GM19372 (cell line): ENCODE measurements around the gene PTPDC1.

ENCODE experiments used
- ATAC-seq: cut with Tn5 transposase; IDR thresholded peaks from one replicate; pipeline ENCODE4 v1.9.1; 2021; ENCODE audit warnings: mild to moderate bottlenecking, low read depth, moderate library complexity; ENCODE audit not compliant: unreplicated experiment

The PTPDC1 gene

DNA sequence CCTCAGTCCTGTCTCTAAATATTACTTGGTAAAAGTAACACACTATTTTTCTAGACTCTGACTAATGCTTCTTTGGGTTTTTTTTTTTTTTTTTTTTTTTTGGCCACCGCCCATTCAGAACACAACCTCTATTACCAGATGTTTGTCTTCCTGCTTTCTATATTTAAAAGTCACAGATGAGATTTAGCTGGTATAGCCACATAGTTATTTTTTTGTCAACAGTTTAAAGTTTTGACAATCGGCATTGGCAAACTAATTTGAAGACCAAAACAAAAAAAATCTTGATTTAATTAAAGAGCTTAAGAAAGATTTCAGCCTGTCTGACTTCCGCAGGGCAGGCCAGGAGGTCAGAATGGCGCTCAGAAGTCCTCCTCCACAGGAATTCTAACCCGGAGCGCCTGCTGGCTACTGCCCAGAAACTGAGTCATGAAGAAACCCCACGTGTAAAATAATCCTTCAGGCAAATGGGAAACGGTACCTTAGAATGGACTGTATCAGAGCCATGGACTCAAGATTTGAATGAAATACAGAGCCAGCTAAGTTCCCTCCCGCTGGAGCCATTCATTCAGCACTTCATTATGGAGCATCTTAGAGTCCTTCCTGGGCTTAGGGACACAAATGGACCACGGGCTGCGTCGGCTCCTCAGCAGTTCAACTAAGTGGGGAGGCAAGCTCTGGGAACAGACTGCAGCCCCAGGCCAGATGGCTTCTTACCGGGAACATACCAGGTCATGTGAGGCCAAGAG lies 55.6 kb downstream of the PTPDC1 start:
- ATAC-seq: no peak

DNA sequence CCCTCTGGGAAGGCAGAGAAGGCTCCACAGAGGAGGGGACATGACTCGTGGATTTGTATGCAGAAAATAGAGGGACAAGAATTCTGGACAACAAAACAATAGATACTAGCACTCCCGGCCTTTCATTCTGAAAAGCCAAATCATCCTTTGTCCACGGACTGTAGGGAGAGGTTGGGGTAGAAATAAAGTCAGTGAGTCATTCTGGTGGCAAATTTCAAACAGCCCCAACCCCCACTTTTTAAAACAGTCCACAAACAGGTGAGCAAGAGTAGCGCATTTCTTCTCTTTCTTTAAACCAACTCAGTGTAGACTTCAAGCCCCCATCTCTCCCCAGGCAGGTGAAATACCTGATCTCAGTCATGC lies 56.1 kb downstream of the PTPDC1 start:
- no peak for ATAC-seq

DNA sequence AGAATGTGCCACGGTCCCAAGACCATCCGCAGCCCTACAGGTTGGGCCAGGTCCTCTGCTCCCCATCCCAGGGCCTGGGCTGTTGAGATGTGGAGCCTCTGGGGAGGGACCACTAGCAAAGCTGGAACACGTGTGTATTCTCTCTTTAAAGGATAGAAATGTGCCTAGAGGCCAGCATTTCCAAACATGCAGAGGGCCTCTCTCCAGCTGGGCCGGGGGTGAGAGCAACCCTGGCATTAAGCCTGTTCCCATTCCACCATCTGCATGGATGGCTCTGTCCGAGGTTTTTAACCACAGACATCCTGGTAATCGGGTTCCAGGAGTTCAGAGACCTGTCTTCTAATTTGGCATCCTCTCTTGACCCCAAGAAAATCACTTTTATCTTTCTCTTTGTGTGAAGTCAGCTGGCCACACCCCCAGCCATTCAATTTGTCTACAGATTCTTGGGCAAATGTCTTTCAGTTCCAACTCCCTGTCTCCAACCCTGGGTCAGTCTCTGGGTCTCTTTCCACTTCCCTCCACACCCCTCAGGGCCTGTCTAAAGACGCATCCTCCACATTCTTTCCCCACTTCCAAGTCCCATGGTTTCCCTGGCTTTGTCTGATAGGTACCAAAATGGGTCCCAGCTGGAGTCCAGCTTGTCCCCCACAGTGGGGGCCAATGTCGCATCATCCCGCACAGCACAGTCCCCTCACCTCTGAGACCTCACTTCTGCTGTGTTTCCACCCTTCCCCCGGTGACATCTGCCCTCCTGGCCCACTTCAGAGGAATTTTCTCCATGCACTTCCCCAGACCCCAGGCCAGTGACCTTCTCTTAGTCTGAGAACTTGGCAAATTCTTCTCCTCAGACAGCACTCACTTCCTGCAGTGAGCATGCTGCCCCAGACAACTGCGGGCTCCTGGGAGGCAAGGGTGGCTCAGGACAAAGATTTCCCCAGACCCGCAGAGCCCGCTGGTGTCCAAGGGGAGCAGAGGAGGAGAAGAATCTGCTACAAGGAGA lies 56.8 kb downstream of the PTPDC1 start:
- no peak for ATAC-seq

DNA sequence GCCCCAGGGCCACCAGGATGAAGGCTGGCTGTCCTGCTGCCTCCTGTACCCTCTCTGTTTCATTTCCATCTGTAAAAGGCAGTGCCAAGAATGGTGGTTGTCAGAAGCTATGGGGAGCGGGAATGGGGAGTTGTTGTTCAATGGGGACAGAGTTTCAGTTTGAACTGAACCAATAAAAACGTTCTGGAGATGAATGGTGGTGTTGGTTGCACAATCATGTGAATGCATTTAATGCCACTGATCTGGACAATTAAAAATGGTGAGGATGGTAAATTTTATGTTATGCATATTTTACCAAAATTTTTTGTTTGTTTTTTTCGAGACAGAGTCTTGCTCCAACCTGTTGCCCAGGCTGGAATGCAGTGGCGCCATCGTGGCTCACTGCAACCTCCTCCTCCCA lies 58.1 kb downstream of the PTPDC1 start:
- no peak for ATAC-seq

DNA sequence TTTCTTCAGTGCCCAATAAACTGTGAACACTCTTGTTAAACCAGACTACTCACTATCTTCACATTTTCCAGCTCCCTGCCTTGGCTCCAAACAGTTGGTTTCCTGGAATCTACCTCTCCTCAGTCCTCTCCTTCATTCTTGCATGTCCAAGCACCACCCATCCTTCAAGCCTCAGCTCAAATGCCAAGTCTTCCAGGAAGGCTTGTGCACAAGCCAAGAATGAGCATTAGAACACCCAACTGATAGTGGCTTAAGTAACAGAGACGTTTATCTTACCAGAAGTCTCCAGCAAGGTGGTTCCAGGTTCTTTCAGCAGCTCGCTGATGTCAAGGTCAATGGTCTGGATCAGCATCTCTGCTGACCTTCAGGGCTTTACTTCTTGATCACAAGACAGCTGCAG lies 60.1 kb downstream of the PTPDC1 start:
- ATAC-seq: no peak

DNA sequence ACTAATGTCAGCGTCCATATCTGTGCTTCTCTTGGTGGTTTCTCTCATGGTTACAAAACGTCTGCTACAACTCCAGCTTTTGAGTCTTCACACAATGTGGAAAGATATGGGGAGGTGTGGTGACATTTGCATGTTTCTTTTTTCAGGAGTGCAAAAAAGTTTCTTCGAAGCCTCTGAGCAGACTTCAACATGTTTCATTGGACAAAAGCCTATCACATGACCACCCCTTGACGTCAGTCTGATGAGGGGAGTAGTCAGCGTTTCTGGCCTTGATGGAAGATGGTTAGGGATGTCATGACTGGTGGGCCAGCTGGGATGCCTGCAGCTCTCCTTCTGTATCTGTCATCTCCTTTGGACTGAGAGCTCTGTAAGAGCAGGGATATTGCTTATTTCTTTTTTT lies 61.4 kb downstream of the PTPDC1 start:
- no peak for ATAC-seq

DNA sequence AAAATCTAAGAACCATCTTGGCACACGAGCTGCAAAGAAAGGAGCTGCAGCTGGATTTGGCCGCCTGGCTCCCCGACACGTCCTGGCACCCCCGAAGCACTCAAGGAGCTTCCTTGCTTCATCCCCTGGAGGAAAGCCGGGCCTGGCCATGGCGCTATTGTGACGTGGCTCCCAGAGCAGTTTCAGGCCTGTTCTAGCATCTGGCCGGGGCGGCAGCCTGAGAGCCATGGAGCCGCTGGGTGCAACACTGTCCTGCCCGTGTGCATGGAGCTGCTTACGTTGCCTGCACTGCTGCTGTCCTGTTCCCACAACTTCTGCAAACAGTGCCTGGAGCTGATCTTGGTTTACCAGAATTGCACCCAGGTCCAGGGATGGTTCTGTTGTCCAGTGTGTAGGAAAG lies 63.5 kb downstream of the PTPDC1 start:
- no peak for ATAC-seq

DNA sequence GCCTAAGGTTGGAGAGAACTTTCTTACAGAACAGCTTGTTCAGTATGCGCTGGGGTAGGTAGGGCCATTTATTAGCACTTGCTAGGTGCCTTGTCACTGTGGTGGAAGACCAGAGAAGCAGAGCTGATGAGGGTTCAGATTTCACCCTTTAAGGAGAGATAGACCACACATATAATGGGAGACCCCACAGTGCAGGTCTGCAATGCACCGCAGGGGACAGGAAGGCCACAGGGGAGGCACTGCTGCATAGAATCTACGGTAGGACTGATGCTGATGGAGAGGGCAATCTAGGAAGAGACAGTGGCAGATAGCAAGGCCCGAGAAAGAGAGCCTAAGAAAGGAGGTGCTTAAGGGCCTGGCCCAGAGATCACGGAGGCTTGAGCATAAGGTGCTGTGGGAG lies 64.2 kb downstream of the PTPDC1 start:
- ATAC-seq: no peak

DNA sequence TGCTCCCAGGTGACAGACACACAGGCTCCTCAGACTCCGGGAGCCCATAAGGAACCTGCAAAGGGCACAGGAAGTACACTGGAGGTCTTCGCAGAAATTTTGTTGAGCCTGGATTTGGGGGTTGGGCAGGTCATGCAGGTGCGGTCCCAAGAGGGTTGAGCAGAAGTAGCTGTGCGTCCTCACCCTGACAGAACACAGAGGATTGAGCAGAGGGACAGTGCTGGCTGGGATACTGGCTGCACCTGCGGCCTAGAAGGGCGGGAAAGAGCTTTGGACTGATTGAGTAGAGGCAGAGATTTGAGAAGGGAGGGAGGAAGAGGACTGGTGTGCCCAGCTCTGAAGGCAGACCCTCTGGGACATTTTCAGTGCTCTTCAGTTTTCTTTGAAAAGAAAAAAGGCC lies 65.4 kb downstream of the PTPDC1 start:
- ATAC-seq: no peak

DNA sequence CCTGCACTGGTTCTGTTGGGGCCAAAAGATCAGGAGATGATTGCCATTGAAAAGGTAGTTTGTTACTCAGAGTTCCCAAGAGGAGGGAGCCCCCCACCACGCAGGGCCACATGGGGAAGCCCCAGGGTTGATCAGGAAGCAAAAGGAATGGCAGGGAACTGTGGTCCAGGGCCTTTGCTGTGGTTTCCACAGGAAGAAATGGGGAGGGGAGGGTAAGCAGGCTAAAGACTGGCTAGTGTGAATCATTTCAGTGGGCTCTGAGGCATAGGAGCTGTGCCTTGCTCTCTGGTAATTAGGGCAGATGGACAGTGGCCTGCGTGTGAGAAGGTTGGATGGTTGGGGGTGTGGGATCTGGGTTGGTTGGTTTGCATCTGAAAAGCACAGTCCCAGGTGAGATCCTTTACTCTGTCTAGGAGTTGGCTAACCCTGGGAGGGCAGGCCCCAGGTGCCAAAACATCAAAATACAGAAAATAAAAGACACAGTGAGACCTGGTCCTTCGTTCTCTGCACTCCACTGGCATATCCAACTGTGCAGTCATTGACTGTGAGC lies 66.1 kb downstream of the PTPDC1 start:
- no peak for ATAC-seq

DNA sequence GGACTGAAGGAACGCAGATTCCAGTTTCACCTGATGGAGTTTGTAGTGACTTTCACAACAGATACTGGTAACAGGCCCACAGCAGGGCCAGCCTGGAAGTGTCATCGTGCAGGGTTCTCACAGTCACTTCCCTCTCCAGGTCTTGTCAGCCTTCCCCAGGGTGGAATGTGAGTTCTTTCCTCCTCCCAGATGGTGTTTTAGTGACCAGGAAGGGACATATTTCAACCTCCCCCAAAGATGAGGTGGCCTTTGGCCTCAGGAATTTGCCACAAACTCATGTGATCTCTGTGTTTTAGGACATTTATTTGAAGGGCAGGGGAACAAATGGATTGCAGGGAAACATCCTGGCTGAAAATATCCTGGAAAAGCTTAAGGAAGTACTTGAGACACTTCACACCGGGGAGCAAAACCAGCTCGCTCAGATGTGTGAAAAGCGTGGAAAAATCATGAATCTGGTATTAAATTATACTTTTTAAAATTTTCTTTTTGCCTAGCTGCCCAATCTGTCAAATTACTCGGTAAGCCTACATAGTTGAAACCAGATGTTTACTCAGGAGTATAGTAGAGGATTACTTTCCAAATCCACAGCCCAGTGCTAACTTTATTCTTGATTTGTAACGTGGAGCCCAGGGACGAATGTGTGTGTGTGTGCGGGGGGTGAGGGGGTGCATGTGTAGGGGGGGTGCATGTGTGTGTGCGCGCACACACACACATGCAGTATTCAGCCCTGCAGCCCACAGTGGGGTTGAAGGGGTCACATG lies 66.8 kb downstream of the PTPDC1 start:
- no peak for ATAC-seq

DNA sequence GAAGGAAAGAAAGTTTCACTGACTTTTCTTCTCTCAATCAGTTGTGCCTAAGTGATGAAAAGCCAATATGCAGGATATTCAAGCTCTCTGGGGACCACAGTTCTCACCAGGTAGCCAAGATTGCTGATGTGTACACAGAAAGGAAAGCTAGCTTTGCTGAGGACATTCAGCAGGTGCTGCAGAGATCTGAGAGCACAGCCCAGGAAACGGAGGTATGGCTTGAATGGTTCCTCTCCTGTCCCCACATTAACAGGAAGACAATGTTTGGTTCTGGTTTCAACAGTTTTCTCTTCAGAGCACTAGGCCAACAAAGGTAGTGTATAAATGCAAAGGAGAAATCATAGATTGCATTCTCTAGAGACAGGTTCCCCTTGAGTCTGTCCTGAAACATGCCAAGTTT lies 69.6 kb downstream of the PTPDC1 start:
- no peak for ATAC-seq

DNA sequence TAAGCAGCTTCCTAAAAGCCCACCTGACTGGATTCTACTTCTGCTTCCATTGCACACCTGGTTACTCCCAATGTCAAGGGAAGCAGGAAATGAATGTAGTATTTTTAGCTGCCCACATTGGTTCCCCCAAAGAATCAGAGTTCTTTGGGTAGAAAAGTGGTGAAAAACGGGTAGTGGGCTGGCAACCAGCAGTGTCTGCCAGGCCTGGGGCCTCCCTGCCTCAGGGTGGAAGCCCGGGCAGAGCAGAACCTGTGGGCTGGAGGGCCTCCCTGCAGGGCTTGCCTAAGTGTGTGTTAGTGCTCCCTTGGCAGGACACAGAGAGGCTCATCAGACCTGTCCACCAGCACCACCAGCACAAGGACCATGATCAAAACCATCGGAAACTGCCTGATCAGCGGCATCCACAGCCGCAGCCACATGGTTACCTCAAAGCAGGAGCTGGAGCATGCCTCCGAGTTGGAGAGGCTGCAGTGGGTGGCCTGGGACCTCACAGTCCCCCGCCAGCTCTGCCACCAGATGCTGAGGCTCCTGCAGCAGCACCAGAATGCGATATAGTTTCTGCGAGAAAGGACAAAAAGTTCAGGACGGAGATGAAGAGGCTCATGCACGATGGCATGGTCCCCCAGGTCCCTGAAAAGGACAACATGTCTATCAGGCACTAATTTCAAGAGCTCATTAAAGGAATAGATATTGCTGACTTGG lies 72.2 kb downstream of the PTPDC1 start:
- no peak for ATAC-seq

DNA sequence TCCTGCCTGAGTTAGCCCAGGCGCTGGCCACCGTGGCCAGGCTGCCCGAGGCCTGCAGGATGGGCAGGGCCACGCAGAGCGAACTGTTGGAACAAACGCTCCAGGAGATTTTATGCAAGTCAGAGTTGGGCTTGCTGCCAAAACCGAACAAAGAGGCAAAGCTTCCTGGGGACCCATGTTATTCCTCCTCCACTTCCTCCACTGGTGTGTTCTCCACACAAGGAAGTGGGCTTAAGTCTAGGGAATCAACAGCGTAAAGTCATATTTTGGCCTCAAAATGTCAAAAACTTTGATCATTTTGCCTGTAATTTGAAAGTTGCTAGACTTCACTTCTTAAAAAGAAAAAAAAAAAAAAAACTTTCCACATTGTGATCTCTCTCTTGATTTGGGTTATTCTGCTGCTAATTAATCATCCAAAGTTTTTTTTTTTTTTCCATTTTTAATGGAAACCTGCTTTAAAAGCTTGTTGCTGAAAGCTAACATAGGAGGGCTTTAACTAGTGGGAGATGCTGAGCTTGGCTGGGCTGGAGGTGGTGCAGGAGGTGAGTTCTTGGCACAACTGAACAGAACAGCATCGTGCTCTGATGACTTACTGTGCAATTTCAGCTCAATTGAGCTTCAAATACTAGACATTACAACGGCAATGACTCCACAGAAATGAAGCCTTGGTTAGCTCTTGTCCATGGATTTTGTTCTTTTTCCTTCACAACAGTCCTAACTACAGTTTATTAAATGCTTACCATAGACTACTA lies 73.0 kb downstream of the PTPDC1 start:
- no peak for ATAC-seq
